ENCODE results near the gene KCNN3. TPM values are rescaled to one million over a fixed set of nuclear protein-coding genes. Genes with fewer than 3 reads are reported as not detected.

The KCNN3 gene
- total and polyA plus RNA-seq, 2 donors, result 0.64 to 1.8 TPM

- DNase-seq (ENCODE audit: low read depth in 6 of 9, low spot score in 9 of 9), result peak in 1 of 9 donors; percentile 58
- no peaks in the 10 kb centered on the region for H3K36me3 ChIP-seq (ENCODE audit: control insufficient read depth in 2 of 2, insufficient read depth in 2 of 2, low read length in 1 of 2)
- no peak overlapping the region for H3K27ac ChIP-seq (ENCODE audit: low read depth in 1 of 2, low read length in 1 of 2)
- H3K9me3 ChIP-seq (ENCODE audit: control insufficient read depth in 2 of 2, insufficient read depth in 1 of 2, low read length in 1 of 2), result peaks cover 0 to 11% of the 10 kb centered on the region in 2 donors
- peaks cover 26 to 50% of the 10 kb centered on the region in 2 donors for H3K27me3 ChIP-seq (ENCODE audit: control insufficient read depth in 2 of 2, insufficient read depth in 1 of 2, low read length in 1 of 2)
- H3K4me3 ChIP-seq (ENCODE audit: low read length in 2 of 2), result no peak overlapping the region
- H3K4me1 ChIP-seq (ENCODE audit: control insufficient read depth in 2 of 2, insufficient read depth in 2 of 2, low read length in 2 of 2), result peaks cover 34 to 83% of the 10 kb centered on the region in 2 donors
- 74% methylated on average over 5 of the region's 5 CpGs for WGBS
Observed at GRCh38 chr1:154865442-154866256, 4.4 kb downstream of the KCNN3 start.

- peaks cover 0 to 5% of the 10 kb centered on the region in 2 donors for H3K9me3 ChIP-seq (ENCODE audit: control insufficient read depth in 2 of 2, insufficient read depth in 1 of 2, low read length in 1 of 2)
- H3K36me3 ChIP-seq (ENCODE audit: control insufficient read depth in 2 of 2, insufficient read depth in 2 of 2, low read length in 1 of 2), result no peaks in the 10 kb centered on the region
- peaks cover 46 to 83% of the 10 kb centered on the region in 2 donors for H3K4me1 ChIP-seq (ENCODE audit: control insufficient read depth in 2 of 2, insufficient read depth in 2 of 2, low read length in 2 of 2)
- peak in 3 of 9 donors; percentile 39 to 64 (median 41) for DNase-seq (ENCODE audit: low read depth in 6 of 9, low spot score in 9 of 9)
- no peak overlapping the region for H3K27ac ChIP-seq (ENCODE audit: low read depth in 1 of 2, low read length in 1 of 2)
- 54% methylated on average over 8 of the region's 8 CpGs for WGBS
- no peak overlapping the region for H3K4me3 ChIP-seq (ENCODE audit: low read length in 2 of 2)
- peaks cover 23 to 38% of the 10 kb centered on the region in 2 donors for H3K27me3 ChIP-seq (ENCODE audit: control insufficient read depth in 2 of 2, insufficient read depth in 1 of 2, low read length in 1 of 2)
Observed at GRCh38 chr1:154864189-154864975, 5.7 kb downstream of the KCNN3 start.

- 94% methylated on average over 16 of the region's 16 CpGs for WGBS
Observed at GRCh38 chr1:154863315-154864174, 6.5 kb downstream of the KCNN3 start.

GRCh38 chr1:154862907-154863306 is 7.2 kb downstream of the KCNN3 start:
- H3K9me3 ChIP-seq (ENCODE audit: control insufficient read depth in 2 of 2, insufficient read depth in 1 of 2, low read length in 1 of 2), result peaks cover 0 to 5% of the 10 kb centered on the region in 2 donors
- 93% methylated on average over 13 of the region's 13 CpGs for WGBS
- no peak for DNase-seq (ENCODE audit: low read depth in 6 of 9, low spot score in 9 of 9)
- no peaks in the 10 kb centered on the region for H3K36me3 ChIP-seq (ENCODE audit: control insufficient read depth in 2 of 2, insufficient read depth in 2 of 2, low read length in 1 of 2)
- H3K27me3 ChIP-seq (ENCODE audit: control insufficient read depth in 2 of 2, insufficient read depth in 1 of 2, low read length in 1 of 2), result peaks cover 14 to 24% of the 10 kb centered on the region in 2 donors
- no peak overlapping the region for H3K4me3 ChIP-seq (ENCODE audit: low read length in 2 of 2)
- peaks cover 46 to 76% of the 10 kb centered on the region in 2 donors for H3K4me1 ChIP-seq (ENCODE audit: control insufficient read depth in 2 of 2, insufficient read depth in 2 of 2, low read length in 2 of 2)
- H3K27ac ChIP-seq (ENCODE audit: low read depth in 1 of 2, low read length in 1 of 2), result no peak overlapping the region

More at GRCh38 chr1:154863315-154864174, 6.5 kb downstream of the KCNN3 start:
- no peaks in the 10 kb centered on the region for H3K36me3 ChIP-seq (ENCODE audit: control insufficient read depth in 2 of 2, insufficient read depth in 2 of 2, low read length in 1 of 2)
- peaks cover 0 to 5% of the 10 kb centered on the region in 2 donors for H3K9me3 ChIP-seq (ENCODE audit: control insufficient read depth in 2 of 2, insufficient read depth in 1 of 2, low read length in 1 of 2)
- peak in 4 of 9 donors; percentile 34 to 72 (median 46) for DNase-seq (ENCODE audit: low read depth in 6 of 9, low spot score in 9 of 9)
- H3K27me3 ChIP-seq (ENCODE audit: control insufficient read depth in 2 of 2, insufficient read depth in 1 of 2, low read length in 1 of 2), result peaks cover 21 to 30% of the 10 kb centered on the region in 2 donors
- no peak overlapping the region for H3K4me3 ChIP-seq (ENCODE audit: low read length in 2 of 2)
- H3K4me1 ChIP-seq (ENCODE audit: control insufficient read depth in 2 of 2, insufficient read depth in 2 of 2, low read length in 2 of 2), result peaks cover 46 to 82% of the 10 kb centered on the region in 2 donors
- no peak overlapping the region for H3K27ac ChIP-seq (ENCODE audit: low read depth in 1 of 2, low read length in 1 of 2)

GRCh38 chr1:154861607-154862094 is 8.4 kb downstream of the KCNN3 start:
- Histone ChIP-seq H3K27me3 (ENCODE audit: control insufficient read depth in 2 of 2, insufficient read depth in 1 of 2, low read length in 1 of 2) (peaks cover 4 to 11% of the 10 kb centered on the region in 2 donors), H3K27ac (ENCODE audit: low read depth in 1 of 2, low read length in 1 of 2) (no peak overlapping the region), H3K9me3 (ENCODE audit: control insufficient read depth in 2 of 2, insufficient read depth in 1 of 2, low read length in 1 of 2) (peaks cover 0 to 5% of the 10 kb centered on the region in 2 donors), H3K4me1 (ENCODE audit: control insufficient read depth in 2 of 2, insufficient read depth in 2 of 2, low read length in 2 of 2) (peaks cover 46 to 71% of the 10 kb centered on the region in 2 donors), H3K4me3 (ENCODE audit: low read length in 2 of 2) (no peak overlapping the region), H3K36me3 (ENCODE audit: control insufficient read depth in 2 of 2, insufficient read depth in 2 of 2, low read length in 1 of 2) (no peaks in the 10 kb centered on the region)
- 91% methylated on average over 12 of the region's 12 CpGs for WGBS
- no peak for DNase-seq (ENCODE audit: low read depth in 6 of 9, low spot score in 9 of 9)

- no peak overlapping the region for H3K4me3 ChIP-seq (ENCODE audit: low read length in 2 of 2)
- peak; percentile 52 to 91 (median 73) for DNase-seq (ENCODE audit: low read depth in 6 of 9, low spot score in 9 of 9)
- H3K27me3 ChIP-seq (ENCODE audit: control insufficient read depth in 2 of 2, insufficient read depth in 1 of 2, low read length in 1 of 2), result peaks cover 2 to 8% of the 10 kb centered on the region in 2 donors
- no peaks in the 10 kb centered on the region for H3K36me3 ChIP-seq (ENCODE audit: control insufficient read depth in 2 of 2, insufficient read depth in 2 of 2, low read length in 1 of 2)
- H3K9me3 ChIP-seq (ENCODE audit: control insufficient read depth in 2 of 2, insufficient read depth in 1 of 2, low read length in 1 of 2), result peaks cover 0 to 5% of the 10 kb centered on the region in 2 donors
- peak overlapping the region in 1 of 2 donors; percentile 64 for H3K27ac ChIP-seq (ENCODE audit: low read depth in 1 of 2, low read length in 1 of 2)
- H3K4me1 ChIP-seq (ENCODE audit: control insufficient read depth in 2 of 2, insufficient read depth in 2 of 2, low read length in 2 of 2), result peaks cover 40 to 69% of the 10 kb centered on the region in 2 donors
- WGBS, result 49% methylated on average over 12 of the region's 12 CpGs
Observed at GRCh38 chr1:154860156-154860870, 9.8 kb downstream of the KCNN3 start.

GRCh38 chr1:154859786-154860155 is 10.3 kb downstream of the KCNN3 start:
- peaks cover 2 to 8% of the 10 kb centered on the region in 2 donors for H3K27me3 ChIP-seq (ENCODE audit: control insufficient read depth in 2 of 2, insufficient read depth in 1 of 2, low read length in 1 of 2)
- no peak overlapping the region for H3K4me3 ChIP-seq (ENCODE audit: low read length in 2 of 2)
- no peak for DNase-seq (ENCODE audit: low read depth in 6 of 9, low spot score in 9 of 9)
- peaks cover 0 to 5% of the 10 kb centered on the region in 2 donors for H3K9me3 ChIP-seq (ENCODE audit: control insufficient read depth in 2 of 2, insufficient read depth in 1 of 2, low read length in 1 of 2)
- peaks cover 34 to 64% of the 10 kb centered on the region in 2 donors for H3K4me1 ChIP-seq (ENCODE audit: control insufficient read depth in 2 of 2, insufficient read depth in 2 of 2, low read length in 2 of 2)
- H3K36me3 ChIP-seq (ENCODE audit: control insufficient read depth in 2 of 2, insufficient read depth in 2 of 2, low read length in 1 of 2), result no peaks in the 10 kb centered on the region
- 35% methylated on average over 2 of the region's 2 CpGs for WGBS
- peak overlapping the region in 1 of 2 donors; percentile 64 for H3K27ac ChIP-seq (ENCODE audit: low read depth in 1 of 2, low read length in 1 of 2)

All from thymus (tissue), 11 donors.